22Rv1 (cell line): Measurements from ENCODE around the gene STRC.
"Not testable (repeated sequence)": the region's sequence is repeated elsewhere in the genome, so short reads cannot be mapped to it uniquely, and the experiment has no call there.

Experiments
- H3K27ac ChIP-seq: fragments of 450-650 bp; 2 replicates; pipeline ENCODE4 v1.5.1; 2017
- ZFX ChIP-seq: fragments of 450-650 bp; IDR thresholded peaks from 2 replicates; pipeline ENCODE4 v1.6.1; 2017; ENCODE audit warnings: antibody characterized with exemption, borderline replicate concordance
- TF ChIP-seq, protein P1 (sequence below): fragments of 450-650 bp; IDR thresholded peaks from 2 replicates; pipeline ENCODE4 v1.5.1; 2017; ENCODE audit warnings: mild to moderate bottlenecking

The STRC gene

DNA sequence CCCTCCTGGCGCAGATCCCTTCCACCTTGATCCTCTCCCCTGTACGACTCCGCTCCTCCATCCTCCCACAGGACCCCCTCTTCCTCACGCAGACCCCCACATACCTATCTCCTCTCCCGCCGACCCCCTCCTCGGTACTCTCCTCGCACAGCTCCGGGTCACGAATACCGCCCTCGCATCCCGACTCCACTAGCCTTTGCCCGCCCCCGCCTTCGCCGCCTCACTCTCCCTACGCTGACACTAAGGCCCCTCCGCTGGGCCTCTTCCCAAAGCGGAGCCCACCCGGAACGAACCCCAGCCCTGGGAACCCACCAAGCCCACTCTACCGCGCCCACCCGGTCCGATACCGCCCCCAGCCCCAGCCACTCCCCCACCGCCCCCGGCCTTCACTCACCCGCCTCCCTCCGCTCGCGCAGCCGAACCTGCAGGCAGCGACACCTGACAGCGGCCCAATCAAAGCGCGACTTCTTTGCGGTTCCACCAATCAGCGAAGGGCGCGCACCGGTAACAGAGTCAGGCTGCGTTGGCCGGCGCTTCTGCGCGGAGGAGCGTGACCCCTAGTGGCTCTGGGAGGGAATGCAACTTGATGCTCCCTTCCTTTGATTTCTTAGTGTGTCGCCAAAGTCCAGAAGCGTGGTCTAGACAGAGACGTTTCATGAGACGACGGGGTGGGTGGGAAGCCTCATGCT, 28.7 kb downstream of the STRC start, which contains the start of gene PPIP5K1:
PPIP5K1 (minus strand) TSS at position 431 of the 689 bp plus-strand sequence. CDS start 5,704 bp downstream, outside the sequence.
- H3K27ac ChIP-seq, result not testable (repeated sequence)

DNA sequence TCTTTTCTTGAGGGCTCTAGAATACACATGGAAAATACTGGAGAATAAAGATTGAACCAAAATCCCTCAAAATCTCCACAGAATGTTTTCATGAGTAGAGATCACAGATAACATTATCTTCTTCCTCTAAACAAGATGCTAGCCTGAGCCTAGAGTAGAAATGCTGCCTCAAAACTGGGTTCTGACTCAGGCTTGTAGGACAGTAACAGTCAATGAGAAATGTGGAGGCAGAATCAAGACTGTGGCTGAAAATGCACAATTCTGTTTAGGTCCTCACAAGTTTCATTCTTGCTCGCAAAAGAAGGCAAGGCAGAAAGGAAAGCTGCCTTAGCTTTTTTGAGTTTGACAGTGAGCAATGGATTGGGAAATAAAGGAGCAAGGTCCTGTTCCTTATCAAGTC, 44.0 kb downstream of the STRC start:
- not testable (repeated sequence) for H3K27ac ChIP-seq

DNA sequence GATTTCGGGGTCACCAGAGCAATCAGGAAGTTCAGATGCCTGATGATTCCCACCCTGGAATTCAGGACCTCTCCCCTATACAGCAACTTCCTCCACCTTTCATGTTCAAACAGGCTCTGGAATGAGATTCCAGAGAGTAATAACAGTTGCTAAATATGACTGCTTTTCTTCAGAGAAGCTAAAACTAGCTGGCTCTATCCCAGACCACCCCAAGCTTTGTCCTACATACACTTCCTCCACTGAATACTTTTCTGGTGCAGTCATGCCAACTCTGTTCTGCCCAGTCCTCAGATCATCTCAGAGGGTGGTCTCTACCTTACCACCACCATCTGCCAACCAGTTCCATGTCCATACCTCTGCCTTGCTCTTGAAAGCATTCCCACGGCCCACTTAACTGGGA, 52.0 kb downstream of the STRC start:
- H3K27ac ChIP-seq, result not testable (repeated sequence)

DNA sequence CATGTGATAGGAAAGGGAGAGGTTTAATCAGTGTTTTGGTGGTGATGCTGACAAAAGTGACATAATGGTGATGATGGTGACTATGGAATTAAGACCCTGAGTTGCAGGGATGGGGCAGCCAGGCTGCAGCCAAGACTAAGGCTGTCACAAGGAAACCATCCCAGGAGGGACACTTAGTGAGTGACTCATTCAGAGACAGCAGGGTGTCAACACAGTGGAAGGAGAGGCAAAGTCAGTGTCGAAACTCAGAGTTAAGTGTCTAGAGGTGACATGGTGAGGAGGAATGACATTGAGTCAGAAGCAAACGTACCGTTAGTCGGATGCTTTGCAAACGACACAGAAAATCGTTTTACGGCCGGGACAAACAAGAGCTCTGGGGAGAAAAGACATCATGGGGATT, 54.8 kb downstream of the STRC start:
- H3K27ac ChIP-seq, result not testable (repeated sequence)

DNA sequence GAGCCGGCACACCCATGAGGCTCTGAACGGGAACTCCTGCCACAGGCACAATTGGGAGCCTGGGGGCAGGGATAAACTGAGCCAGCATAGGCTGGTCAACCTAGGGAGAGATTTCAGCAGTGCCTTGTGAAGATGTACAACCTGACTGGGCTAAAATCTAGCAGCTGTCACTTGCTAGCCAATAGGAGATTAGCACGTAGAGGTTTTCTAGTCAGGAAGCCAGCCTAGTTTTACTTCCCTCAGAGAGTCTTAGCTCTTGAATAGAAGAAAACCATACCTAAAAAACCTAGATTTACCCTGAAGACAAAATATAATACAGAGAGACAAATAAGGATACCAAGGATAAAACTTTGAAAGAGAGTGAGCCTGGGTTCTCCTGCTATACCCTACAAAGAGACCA, 55.8 kb downstream of the STRC start:
- H3K27ac ChIP-seq, result not testable (repeated sequence)

DNA sequence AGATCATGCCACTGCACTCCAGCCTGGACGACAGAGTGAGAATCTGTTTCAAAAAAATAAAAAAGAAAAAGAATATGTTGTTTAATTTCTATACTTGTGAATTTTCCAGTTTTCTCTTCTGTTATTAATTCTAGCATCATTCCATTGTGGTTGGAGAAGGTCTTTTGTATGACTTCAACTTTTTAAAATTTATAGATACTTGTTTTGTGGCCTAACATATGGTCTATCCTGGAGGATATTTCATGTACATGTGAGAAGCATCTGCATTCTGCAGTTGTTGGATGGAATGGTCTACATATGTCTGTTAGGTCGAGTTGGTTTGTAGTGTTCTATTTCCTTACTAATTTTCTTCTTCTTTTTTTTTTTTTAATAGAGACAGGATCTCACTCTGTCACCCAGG, 65.6 kb downstream of the STRC start:
- TF ChIP-seq, protein P1, sequence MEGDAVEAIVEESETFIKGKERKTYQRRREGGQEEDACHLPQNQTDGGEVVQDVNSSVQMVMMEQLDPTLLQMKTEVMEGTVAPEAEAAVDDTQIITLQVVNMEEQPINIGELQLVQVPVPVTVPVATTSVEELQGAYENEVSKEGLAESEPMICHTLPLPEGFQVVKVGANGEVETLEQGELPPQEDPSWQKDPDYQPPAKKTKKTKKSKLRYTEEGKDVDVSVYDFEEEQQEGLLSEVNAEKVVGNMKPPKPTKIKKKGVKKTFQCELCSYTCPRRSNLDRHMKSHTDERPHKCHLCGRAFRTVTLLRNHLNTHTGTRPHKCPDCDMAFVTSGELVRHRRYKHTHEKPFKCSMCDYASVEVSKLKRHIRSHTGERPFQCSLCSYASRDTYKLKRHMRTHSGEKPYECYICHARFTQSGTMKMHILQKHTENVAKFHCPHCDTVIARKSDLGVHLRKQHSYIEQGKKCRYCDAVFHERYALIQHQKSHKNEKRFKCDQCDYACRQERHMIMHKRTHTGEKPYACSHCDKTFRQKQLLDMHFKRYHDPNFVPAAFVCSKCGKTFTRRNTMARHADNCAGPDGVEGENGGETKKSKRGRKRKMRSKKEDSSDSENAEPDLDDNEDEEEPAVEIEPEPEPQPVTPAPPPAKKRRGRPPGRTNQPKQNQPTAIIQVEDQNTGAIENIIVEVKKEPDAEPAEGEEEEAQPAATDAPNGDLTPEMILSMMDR, result no peak
- TF ChIP-seq ZFX, result no peak
- no peak overlapping the region for H3K27ac ChIP-seq

DNA sequence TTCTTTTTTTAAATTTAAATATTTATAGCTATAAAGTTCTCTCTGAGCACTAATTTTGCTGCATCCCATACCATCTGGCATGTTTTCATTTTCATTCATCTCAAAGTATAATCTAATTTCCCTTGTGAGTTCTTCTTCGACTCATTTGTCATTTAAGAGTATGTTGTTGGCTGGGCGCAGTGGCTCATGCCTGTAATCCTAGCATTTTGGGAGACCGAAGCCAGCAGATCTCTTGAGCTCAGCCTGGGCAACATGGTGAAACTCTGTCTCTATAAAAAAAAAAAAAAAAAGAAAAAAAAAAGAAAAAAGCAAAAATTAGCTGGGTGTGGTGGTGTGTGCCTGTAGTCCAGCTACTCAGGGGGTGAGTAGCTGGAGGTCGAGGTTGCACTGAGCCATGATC, 66.3 kb downstream of the STRC start:
- H3K27ac ChIP-seq, result no peak overlapping the region
- TF ChIP-seq ZFX, result no peak
- TF ChIP-seq, protein P1, result no peak

DNA sequence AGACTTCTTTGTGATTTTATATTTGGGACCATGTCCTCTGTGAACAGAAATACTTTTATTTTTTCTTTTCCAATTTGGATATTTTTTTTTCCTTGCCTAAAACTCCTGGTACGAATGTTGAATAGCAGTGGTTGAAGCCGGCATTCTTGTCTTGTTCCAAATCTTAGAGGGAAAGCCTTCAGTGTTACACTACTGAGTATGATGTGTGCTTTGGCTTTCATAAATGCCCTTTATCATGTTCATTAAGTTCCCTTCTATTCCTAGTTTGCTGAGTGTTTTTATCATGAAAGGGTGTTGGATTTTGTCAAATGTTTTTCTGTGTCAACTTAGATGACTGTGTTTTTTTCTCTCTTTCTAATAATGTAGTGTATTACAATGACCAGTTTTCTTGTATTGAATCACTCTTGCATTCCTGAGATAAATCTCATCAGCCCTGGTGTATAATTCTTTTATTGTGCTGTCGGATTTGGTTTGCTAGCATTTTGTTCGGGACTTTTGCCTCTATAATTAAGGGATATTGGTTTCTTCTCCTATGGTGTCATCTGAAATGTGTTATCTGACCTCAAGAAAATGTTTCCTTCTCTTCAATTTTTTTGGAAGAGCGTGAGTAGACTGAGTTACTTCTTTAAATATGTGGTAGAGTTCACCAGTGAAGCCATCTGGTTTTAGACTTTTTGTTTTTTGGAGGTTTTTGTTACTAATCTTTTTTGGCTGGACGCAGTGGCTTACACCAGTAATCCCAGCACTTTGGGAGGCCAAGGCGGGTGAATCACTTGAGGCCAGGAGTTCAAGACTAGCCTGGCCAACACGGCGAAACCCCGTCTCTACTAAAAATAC, 67.9 kb downstream of the STRC start:
- no peak overlapping the region for H3K27ac ChIP-seq
- TF ChIP-seq ZFX, result no peak
- TF ChIP-seq, protein P1, result no peak
